CD4-positive, alpha-beta T cell (primary cell): Measurements from ENCODE around the gene TTC33. TPM values are rescaled to one million over a fixed set of nuclear protein-coding genes. Genes with fewer than 3 reads are reported as not detected.

ENCODE experiments used
- ATAC-seq: fragments of 200-7000 bp; cut with Tn5 transposase; one replicate; pipeline ENCODE4 v1.10.0; 2022; ENCODE audit warnings: mild to moderate bottlenecking; ENCODE audit not compliant: poor library complexity
- CTCF ChIA-PET: fragments of 350-600 bp; sonication (Branson Sonifier 250); formaldehyde crosslinking; loops from one replicate; lab custom pipeline; 2021; ENCODE audit warnings: antibody characterized with exemption, inconsistent platforms; lab: Charles Lee
- POLR2A ChIA-PET: fragments of 350-600 bp; sonication (Branson Sonifier 250); formaldehyde crosslinking; loops from one replicate; lab custom pipeline; 2021; ENCODE audit warnings: antibody characterized with exemption, inconsistent platforms; lab: Charles Lee
- DNase-seq, 14 experiments: peaks; one replicate each; pipeline ENCODE4 v3.0.0-alpha.2; 2013 to 2020; ENCODE audit warnings: mixed read lengths in 2 of 14
- H3K27ac ChIP-seq, 2 donors: one replicate each; pipeline versions ENCODE4 v1.5.1 to v1.7.0; 2013; ENCODE audit warnings: low read length in 2 of 2, low read depth in 1 of 2, mild to moderate bottlenecking in 1 of 2
- H3K27me3 ChIP-seq, 2 experiments: 1 replicate in 1 of 2; 2 replicates in 1 of 2; pipeline versions ENCODE4 v1.6.1 to v1.7.0; 2013; ENCODE audit warnings: low read length in 2 of 2, control low read depth in 1 of 2, mild to moderate bottlenecking in 1 of 2, moderate library complexity in 1 of 2; ENCODE audit not compliant: insufficient read depth in 2 of 2, control insufficient read depth in 1 of 2
- H3K36me3 ChIP-seq: one replicate; pipeline ENCODE4 v1.6.1; 2013; ENCODE audit warnings: low read length, control low read depth; ENCODE audit not compliant: insufficient read depth
- H3K4me1 ChIP-seq: one replicate; pipeline ENCODE4 v1.6.1; 2013; ENCODE audit warnings: low read length, control low read depth; ENCODE audit not compliant: insufficient read depth
- H3K4me3 ChIP-seq: one replicate; pipeline ENCODE4 v1.5.1; 2013; ENCODE audit warnings: mild to moderate bottlenecking, low read length, moderate library complexity
- H3K9me3 ChIP-seq, 2 experiments: 1 replicate in 1 of 2; 2 replicates in 1 of 2; pipeline versions ENCODE4 v1.6.1 to v1.7.0; 2013; ENCODE audit warnings: low read length in 2 of 2, mild to moderate bottlenecking in 2 of 2, control low read depth in 1 of 2, moderate library complexity in 1 of 2; ENCODE audit not compliant: control insufficient read depth in 1 of 2, insufficient read depth in 1 of 2
- H3K27ac Mint-ChIP-seq: one replicate; pipeline ENCODE4 v1.8.0; 2020; ENCODE audit warnings: mixed read lengths
- H3K27me3 Mint-ChIP-seq: one replicate; pipeline ENCODE4 v1.8.0; 2021; ENCODE audit warnings: mixed read lengths
- H3K36me3 Mint-ChIP-seq: one replicate; pipeline ENCODE4 v1.8.0; 2021; ENCODE audit warnings: low read depth, mixed read lengths
- H3K4me1 Mint-ChIP-seq: one replicate; pipeline ENCODE4 v1.8.0; 2021; ENCODE audit warnings: low read depth, mixed read lengths
- H3K4me3 Mint-ChIP-seq: one replicate; pipeline ENCODE4 v1.8.0; 2020; ENCODE audit warnings: mild to moderate bottlenecking, mixed read lengths
- H3K9me3 Mint-ChIP-seq: one replicate; pipeline ENCODE4 v1.8.0; 2020; ENCODE audit warnings: mixed read lengths
- CTCF ChIP-seq: fragments of 200-600 bp; IDR thresholded peaks from one replicate; pipeline ENCODE4 v1.8.0; 2022; ENCODE audit warnings: antibody characterized with exemption, mild to moderate bottlenecking
- intact Hi-C, 2 experiments: fragments of 100-400 bp; cut with DNase I in 1 of 2; cut with micrococcal nuclease in 1 of 2; formaldehyde crosslinking; loops; one replicate each; pipeline versions ENCODE4 v1.15.1 to v1.9.0; 2023 to 2025; cut with DNase I, micrococcal nuclease
- total RNA-seq, 174 experiments: library from RNA in 2 of 174; stranded (reverse) in 2 of 174; gene quantifications; one replicate each; pipeline ENCODE4 v1.2.3 and lab custom pipeline; 2021 to 2026

The TTC33 gene
- total RNA-seq, 2 experiments from 2014 or later: 8.7 to 12.0 TPM

- H3K27me3 ChIP-seq: no peaks in the 10 kb centered on the region
- DNase-seq (no peak), ATAC-seq (no peak)
- Mint-ChIP-seq H3K36me3 (no peaks in the 10 kb centered on the region), H3K4me1 (peaks cover 36% of the 10 kb centered on the region), H3K27ac (no peak overlapping the region), H3K9me3 (no peaks in the 10 kb centered on the region), H3K27me3 (no peaks in the 10 kb centered on the region), H3K4me3 (no peak overlapping the region)
- ChIA-PET POLR2A (interaction anchor here (0.5 to 1.0 kb wide), 2 partner anchors 13 to 52 kb away, joined by 3 read pairs; partner anchors contain the start of gene PTGER4), CTCF (no interaction called here)
- no peaks in the 10 kb centered on the region for H3K36me3 ChIP-seq
- H3K4me1 ChIP-seq: peaks cover 13% of the 10 kb centered on the region
- no peak for TF ChIP-seq CTCF
- H3K4me3 ChIP-seq: no peak overlapping the region
- intact Hi-C loops: no loop called here
- no peaks in the 10 kb centered on the region for H3K9me3 ChIP-seq
- no peak overlapping the region for H3K27ac ChIP-seq
These were observed 128.1 kb downstream of the TTC33 start for GRCh38 chr5:40627706-40628105.

DNA sequence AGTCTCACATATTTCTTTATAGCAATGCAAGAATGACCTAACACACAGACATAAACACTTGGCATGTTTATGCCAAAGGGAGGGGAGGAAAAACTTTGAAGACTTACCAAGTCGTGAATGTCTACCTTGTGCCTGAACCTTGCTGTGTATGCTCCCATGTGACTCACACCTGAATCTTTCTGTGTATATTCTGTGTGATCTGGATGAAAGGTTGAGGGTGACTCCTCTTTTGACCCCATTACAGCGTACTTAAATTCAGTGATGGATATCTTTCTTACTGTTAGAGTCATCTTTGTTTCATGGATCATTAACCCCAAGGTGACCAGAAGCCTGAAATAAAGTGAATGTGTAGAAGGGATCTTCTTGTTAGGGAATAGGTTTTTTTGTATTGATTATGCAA lies 129.0 kb downstream of the TTC33 start:
- TF ChIP-seq CTCF: no peak

GRCh38 chr5:40623480-40624420 lies 132.0 kb downstream of the TTC33 start:
- CTCF ChIA-PET: interaction anchor here (1.3 kb wide), 1 partner anchor 17 kb away, joined by 3 read pairs; no protein-coding TSS in a partner anchor
- H3K4me1 Mint-ChIP-seq: peaks cover 54% of the 10 kb centered on the region
- DNase-seq: peak in 9 of 14 experiments; percentile 3 to 74 (median 29)

More for the DNA sequence above, 129.0 kb downstream of the TTC33 start:
- Mint-ChIP-seq H3K27me3 (no peaks in the 10 kb centered on the region), H3K27ac (no peak overlapping the region), H3K36me3 (no peaks in the 10 kb centered on the region), H3K4me3 (no peak overlapping the region), H3K9me3 (no peaks in the 10 kb centered on the region), H3K4me1 (peaks cover 45% of the 10 kb centered on the region)
- ATAC-seq (no peak), DNase-seq (no peak)
- Histone ChIP-seq H3K27ac (no peak overlapping the region), H3K27me3 (no peaks in the 10 kb centered on the region), H3K9me3 (no peaks in the 10 kb centered on the region), H3K4me1 (peaks cover 17% of the 10 kb centered on the region), H3K36me3 (no peaks in the 10 kb centered on the region), H3K4me3 (no peak overlapping the region)
- intact Hi-C loops: no loop called here
- ChIA-PET CTCF (interaction anchor here (1.2 kb wide), 1 partner anchor 10 kb away, joined by 4 read pairs; no protein-coding TSS in a partner anchor), POLR2A (no interaction called here)

More at GRCh38 chr5:40623480-40624420, 132.0 kb downstream of the TTC33 start:
- no peaks in the 10 kb centered on the region for H3K36me3 Mint-ChIP-seq
- peak overlapping the region; percentile 74 for H3K27ac Mint-ChIP-seq
- Histone ChIP-seq H3K9me3 (no peaks in the 10 kb centered on the region), H3K36me3 (no peaks in the 10 kb centered on the region), H3K4me1 (peaks cover 17% of the 10 kb centered on the region), H3K4me3 (no peak overlapping the region), H3K27me3 (no peaks in the 10 kb centered on the region), H3K27ac (peak overlapping the region in 1 of 2 donors; percentile 17)
- H3K4me3 Mint-ChIP-seq: peak overlapping the region; percentile 22
- no peaks in the 10 kb centered on the region for H3K27me3 Mint-ChIP-seq
- H3K9me3 Mint-ChIP-seq: no peaks in the 10 kb centered on the region
- intact Hi-C loops: loop anchor here (2.0 to 5.0 kb wide), 2 partner anchors 29 to 59 kb away; no protein-coding TSS in a partner anchor
- POLR2A ChIA-PET: interaction anchor here (0.6 to 1.6 kb wide), 16 partner anchors 8 to 214 kb away, joined by 3 to 11 read pairs (median 4); partner anchors contain the start of gene PTGER4
- peak; percentile 88 for ATAC-seq
- no peak for TF ChIP-seq CTCF
